ENCODE measurements around the gene FAM110D.

FAM110D gene

DNA sequence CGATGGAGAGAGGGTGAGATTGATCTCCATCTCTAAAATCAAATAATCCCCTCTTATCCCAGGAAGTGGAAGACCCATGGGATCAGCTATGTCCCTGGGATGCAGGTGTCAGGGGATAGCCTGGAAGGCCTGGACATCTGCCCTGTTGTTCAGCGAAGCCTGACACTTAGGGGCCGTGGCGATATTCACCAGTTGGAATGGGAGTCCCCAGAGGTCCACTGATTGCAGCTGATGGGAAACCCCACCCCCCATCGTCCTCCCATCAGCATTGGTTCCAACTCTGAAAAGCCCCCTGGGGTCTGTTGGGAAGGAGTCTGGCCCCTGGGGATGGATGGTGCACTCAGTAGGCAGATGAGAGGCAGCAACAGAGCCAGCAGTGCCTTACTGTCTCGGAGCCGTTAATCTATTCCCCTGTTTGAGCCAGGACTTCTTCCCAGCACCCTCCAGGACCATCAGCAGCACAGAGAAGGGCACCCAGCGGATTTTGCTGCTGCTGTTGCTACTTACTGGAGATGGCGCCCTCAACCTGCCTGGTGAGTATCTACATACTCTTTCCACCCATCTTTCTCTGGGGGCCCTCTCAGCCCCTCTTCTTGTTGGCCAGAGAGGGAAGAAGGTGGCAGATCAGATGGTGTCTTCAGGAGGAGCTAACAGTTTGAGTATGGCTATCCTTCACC, 44.9 kb downstream of the FAM110D start:
- Histone ChIP-seq H3K27me3 (ENCODE audit: insufficient read depth, poor library complexity, severe bottlenecking) (no peaks in the 10 kb centered on the region), H3K27ac (replicated peaks) (no peak overlapping the region), H3K4me3 (replicated peaks; ENCODE audit: insufficient read depth, low read length) (no peak overlapping the region)
- DNase-seq (ENCODE audit: low read depth in 1 of 2, low spot score in 1 of 2): no peak
- TF ChIP-seq SPI1 (IDR thresholded peaks at IDR 0.05; ENCODE audit: borderline replicate concordance, low read depth) (no peak), GABPA (IDR thresholded peaks at IDR 0.05; ENCODE audit: low read depth) (no peak), POLR2AphosphoS5 (IDR thresholded peaks at IDR 0.05; ENCODE audit: low read depth) (no peak)
- TF ChIP-seq, protein P1, sequence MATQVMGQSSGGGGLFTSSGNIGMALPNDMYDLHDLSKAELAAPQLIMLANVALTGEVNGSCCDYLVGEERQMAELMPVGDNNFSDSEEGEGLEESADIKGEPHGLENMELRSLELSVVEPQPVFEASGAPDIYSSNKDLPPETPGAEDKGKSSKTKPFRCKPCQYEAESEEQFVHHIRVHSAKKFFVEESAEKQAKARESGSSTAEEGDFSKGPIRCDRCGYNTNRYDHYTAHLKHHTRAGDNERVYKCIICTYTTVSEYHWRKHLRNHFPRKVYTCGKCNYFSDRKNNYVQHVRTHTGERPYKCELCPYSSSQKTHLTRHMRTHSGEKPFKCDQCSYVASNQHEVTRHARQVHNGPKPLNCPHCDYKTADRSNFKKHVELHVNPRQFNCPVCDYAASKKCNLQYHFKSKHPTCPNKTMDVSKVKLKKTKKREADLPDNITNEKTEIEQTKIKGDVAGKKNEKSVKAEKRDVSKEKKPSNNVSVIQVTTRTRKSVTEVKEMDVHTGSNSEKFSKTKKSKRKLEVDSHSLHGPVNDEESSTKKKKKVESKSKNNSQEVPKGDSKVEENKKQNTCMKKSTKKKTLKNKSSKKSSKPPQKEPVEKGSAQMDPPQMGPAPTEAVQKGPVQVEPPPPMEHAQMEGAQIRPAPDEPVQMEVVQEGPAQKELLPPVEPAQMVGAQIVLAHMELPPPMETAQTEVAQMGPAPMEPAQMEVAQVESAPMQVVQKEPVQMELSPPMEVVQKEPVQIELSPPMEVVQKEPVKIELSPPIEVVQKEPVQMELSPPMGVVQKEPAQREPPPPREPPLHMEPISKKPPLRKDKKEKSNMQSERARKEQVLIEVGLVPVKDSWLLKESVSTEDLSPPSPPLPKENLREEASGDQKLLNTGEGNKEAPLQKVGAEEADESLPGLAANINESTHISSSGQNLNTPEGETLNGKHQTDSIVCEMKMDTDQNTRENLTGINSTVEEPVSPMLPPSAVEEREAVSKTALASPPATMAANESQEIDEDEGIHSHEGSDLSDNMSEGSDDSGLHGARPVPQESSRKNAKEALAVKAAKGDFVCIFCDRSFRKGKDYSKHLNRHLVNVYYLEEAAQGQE (IDR thresholded peaks at IDR 0.05; ENCODE audit: insufficient replicate concordance, low read depth): no peak
- TF ChIP-seq, protein P2, sequence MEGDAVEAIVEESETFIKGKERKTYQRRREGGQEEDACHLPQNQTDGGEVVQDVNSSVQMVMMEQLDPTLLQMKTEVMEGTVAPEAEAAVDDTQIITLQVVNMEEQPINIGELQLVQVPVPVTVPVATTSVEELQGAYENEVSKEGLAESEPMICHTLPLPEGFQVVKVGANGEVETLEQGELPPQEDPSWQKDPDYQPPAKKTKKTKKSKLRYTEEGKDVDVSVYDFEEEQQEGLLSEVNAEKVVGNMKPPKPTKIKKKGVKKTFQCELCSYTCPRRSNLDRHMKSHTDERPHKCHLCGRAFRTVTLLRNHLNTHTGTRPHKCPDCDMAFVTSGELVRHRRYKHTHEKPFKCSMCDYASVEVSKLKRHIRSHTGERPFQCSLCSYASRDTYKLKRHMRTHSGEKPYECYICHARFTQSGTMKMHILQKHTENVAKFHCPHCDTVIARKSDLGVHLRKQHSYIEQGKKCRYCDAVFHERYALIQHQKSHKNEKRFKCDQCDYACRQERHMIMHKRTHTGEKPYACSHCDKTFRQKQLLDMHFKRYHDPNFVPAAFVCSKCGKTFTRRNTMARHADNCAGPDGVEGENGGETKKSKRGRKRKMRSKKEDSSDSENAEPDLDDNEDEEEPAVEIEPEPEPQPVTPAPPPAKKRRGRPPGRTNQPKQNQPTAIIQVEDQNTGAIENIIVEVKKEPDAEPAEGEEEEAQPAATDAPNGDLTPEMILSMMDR (IDR thresholded peaks at IDR 0.05; ENCODE audit: insufficient read depth, low read length): no peak

DNA sequence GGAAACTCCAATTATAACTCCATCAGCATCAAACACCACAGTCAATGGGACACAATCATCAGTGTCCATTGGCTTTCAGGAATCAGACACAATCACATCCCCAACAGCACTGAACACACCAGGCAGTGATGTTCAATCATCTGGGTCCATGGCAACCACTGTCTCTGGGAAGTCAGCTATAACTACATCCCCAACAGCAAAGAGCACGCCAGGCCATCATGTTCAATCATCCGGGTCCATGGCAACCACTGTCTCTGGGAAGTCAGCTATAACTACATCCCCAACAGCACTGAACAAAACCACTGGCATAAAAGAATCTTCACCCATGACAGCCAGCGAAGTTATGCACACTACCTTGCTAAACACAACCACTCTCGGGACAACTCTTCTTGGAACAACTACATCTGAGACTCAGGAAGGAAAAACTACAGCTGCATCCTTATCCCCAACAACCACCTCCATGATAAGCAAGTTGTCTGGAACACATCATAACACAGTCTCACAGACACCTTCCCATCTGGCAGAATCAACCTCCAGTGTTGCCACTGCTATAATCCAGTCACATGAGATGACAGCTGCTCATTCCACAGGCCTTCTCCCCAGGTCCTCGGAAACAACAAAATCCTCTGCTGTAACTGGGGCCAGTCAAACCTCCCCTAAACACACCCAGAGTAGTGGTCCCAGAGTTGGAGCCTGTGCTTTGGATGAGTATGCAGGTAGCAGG, 51.4 kb downstream of the FAM110D start:
- Histone ChIP-seq H3K4me3 (replicated peaks; ENCODE audit: insufficient read depth, low read length) (no peak overlapping the region), H3K27me3 (ENCODE audit: insufficient read depth, poor library complexity, severe bottlenecking) (no peaks in the 10 kb centered on the region), H3K27ac (replicated peaks) (no peak overlapping the region)
- TF ChIP-seq, protein P2 (IDR thresholded peaks at IDR 0.05; ENCODE audit: insufficient read depth, low read length): no peak
- TF ChIP-seq SPI1 (IDR thresholded peaks at IDR 0.05; ENCODE audit: borderline replicate concordance, low read depth): no peak
- TF ChIP-seq, protein P1 (IDR thresholded peaks at IDR 0.05; ENCODE audit: insufficient replicate concordance, low read depth): no peak
- TF ChIP-seq POLR2AphosphoS5 (IDR thresholded peaks at IDR 0.05; ENCODE audit: low read depth): no peak
- TF ChIP-seq GABPA (IDR thresholded peaks at IDR 0.05; ENCODE audit: low read depth): no peak
- no peak for DNase-seq (ENCODE audit: low read depth in 1 of 2, low spot score in 1 of 2)

DNA sequence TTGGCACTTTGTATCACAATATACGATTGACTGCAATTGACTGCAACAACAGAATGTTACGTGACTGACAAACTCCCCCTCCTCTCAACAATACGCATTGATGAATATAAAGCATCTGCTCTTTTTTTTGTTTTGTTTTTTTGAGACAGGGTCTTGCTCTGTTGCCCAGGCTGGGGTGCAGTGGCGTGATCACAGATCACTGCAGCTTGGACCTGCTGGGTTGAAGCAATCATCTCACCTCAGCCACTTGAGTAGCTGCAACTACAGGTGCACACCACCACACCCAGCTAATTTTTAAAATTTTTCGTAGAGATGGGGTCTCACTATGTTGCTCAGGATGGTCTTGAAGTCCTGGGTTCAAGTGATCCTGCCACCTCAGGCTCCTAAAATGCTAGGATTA, 53.8 kb downstream of the FAM110D start:
- TF ChIP-seq, protein P2 (IDR thresholded peaks at IDR 0.05; ENCODE audit: insufficient read depth, low read length): no peak
- TF ChIP-seq POLR2AphosphoS5 (IDR thresholded peaks at IDR 0.05; ENCODE audit: low read depth) (no peak), SPI1 (IDR thresholded peaks at IDR 0.05; ENCODE audit: borderline replicate concordance, low read depth) (no peak), GABPA (IDR thresholded peaks at IDR 0.05; ENCODE audit: low read depth) (no peak)
- TF ChIP-seq, protein P1 (IDR thresholded peaks at IDR 0.05; ENCODE audit: insufficient replicate concordance, low read depth): no peak
- H3K4me3 ChIP-seq (replicated peaks; ENCODE audit: insufficient read depth, low read length): no peak overlapping the region
- H3K27me3 ChIP-seq (ENCODE audit: insufficient read depth, poor library complexity, severe bottlenecking): no peaks in the 10 kb centered on the region
- H3K27ac ChIP-seq (replicated peaks): no peak overlapping the region
- no peak for DNase-seq (ENCODE audit: low read depth in 1 of 2, low spot score in 1 of 2)
